ENCODE measurements around the gene NCKAP5.
"Not testable (repeated sequence)": the region's sequence is repeated elsewhere in the genome, so short reads cannot be mapped to it uniquely, and the experiment has no call there.

The NCKAP5 gene

GRCh38 chr2:132715386-132716351 lies 852.6 kb downstream of the NCKAP5 start:
- peak; percentile 8 for DNase-seq (ENCODE audit: low spot score)

- DNase-seq (ENCODE audit: low spot score) = no peak
Measured at GRCh38 chr2:132703396-132703795, 864.9 kb downstream of the NCKAP5 start.

GRCh38 chr2:132701810-132702209 lies 866.5 kb downstream of the NCKAP5 start:
- DNase-seq (ENCODE audit: low spot score) = peak; percentile 53

GRCh38 chr2:132699802-132700201 lies 868.5 kb downstream of the NCKAP5 start:
- not testable (repeated sequence) for DNase-seq (ENCODE audit: low spot score)

- not testable (repeated sequence) for DNase-seq (ENCODE audit: low spot score)
Measured at GRCh38 chr2:132698347-132698746, 869.9 kb downstream of the NCKAP5 start.

GRCh38 chr2:132697556-132698205 lies 870.6 kb downstream of the NCKAP5 start:
- DNase-seq (ENCODE audit: low spot score) = no peak

GRCh38 chr2:132692816-132693215 lies 875.4 kb downstream of the NCKAP5 start:
- DNase-seq (ENCODE audit: low spot score) = no peak

- DNase-seq (ENCODE audit: low spot score) = no peak
Measured at GRCh38 chr2:132691556-132691955, 876.7 kb downstream of the NCKAP5 start.

GRCh38 chr2:132690664-132691303 lies 877.5 kb downstream of the NCKAP5 start:
- no peak for DNase-seq (ENCODE audit: low spot score)

GRCh38 chr2:132681766-132682165 lies 886.5 kb downstream of the NCKAP5 start:
- no peak for DNase-seq (ENCODE audit: low spot score)

GRCh38 chr2:132680544-132680943 lies 887.7 kb downstream of the NCKAP5 start:
- DNase-seq (ENCODE audit: low spot score) = no peak

- no peak for DNase-seq (ENCODE audit: low spot score)
Measured at GRCh38 chr2:132678483-132678882, 889.8 kb downstream of the NCKAP5 start.

GRCh38 chr2:132677661-132678060 lies 890.6 kb downstream of the NCKAP5 start:
- DNase-seq (ENCODE audit: low spot score) = no peak

- DNase-seq (ENCODE audit: low spot score) = no peak
Measured at GRCh38 chr2:132676999-132677398, 891.3 kb downstream of the NCKAP5 start.

GRCh38 chr2:132671151-132671835 lies 897.0 kb downstream of the NCKAP5 start:
- DNase-seq (ENCODE audit: low spot score) = peak; percentile 47

GRCh38 chr2:132670496-132671150 lies 897.6 kb downstream of the NCKAP5 start:
- no peak for DNase-seq (ENCODE audit: low spot score)

- no peak for DNase-seq (ENCODE audit: low spot score)
Measured at GRCh38 chr2:132669908-132670495, 898.3 kb downstream of the NCKAP5 start, which contains the start of gene LYPD1. LYPD1 (minus strand) TSS chr2:132670205; CDS start chr2:132669932, 273 bp downstream.

- DNase-seq (ENCODE audit: low spot score) = no peak
Measured at GRCh38 chr2:132668987-132669907, 899.0 kb downstream of the NCKAP5 start.

GRCh38 chr2:132668189-132668823 lies 900.0 kb downstream of the NCKAP5 start:
- DNase-seq (ENCODE audit: low spot score) = no peak
